HCT116 (cell line): ENCODE data around the gene HCFC1. TPM values are rescaled to one million over a fixed set of nuclear protein-coding genes. Genes with fewer than 3 reads are reported as not detected.

Source experiments
- ATAC-seq: fragments of 200-7000 bp; cut with Tn5 transposase; 2 replicates; pipeline ENCODE4 v1.9.1; 2020; ENCODE audit warnings: mild to moderate bottlenecking, moderate library complexity
- BruUV-seq: library from RNA; stranded (reverse); fragments of 400-500 nt; replicated peaks from 2 replicates; lab custom pipeline; 2021; lab: Mats Ljungman, UMichigan
- CTCF ChIA-PET: fragments of 300-600 bp; sonication (Branson Sonifier 250); formaldehyde crosslinking; loops from one replicate; lab custom pipeline; 2021; ENCODE audit warnings: antibody characterized with exemption; lab: Charles Lee
- POLR2A ChIA-PET: fragments of 300-600, 350-600 bp; sonication (Branson Sonifier 250); formaldehyde crosslinking; loops from one replicate; lab custom pipeline; 2021; ENCODE audit warnings: antibody characterized with exemption; lab: Charles Lee
- RAD21 ChIA-PET, 2 experiments: fragments of 300-600 bp; sonication (Branson Sonifier 250); formaldehyde crosslinking; loops; one replicate each; lab custom pipeline; 2023; ENCODE audit warnings: low total read pairs in 2 of 2; ENCODE audit not compliant: uncharacterized antibody in 2 of 2, unreplicated experiment in 2 of 2, low non-redundant PET in 1 of 2; lab: Charles Lee
- DNase-seq: peaks from one replicate; pipeline ENCODE4 v3.0.0-alpha.2; 2010; ENCODE audit warnings: low read depth, low spot score
- H2AFZ ChIP-seq: fragments of 200-600 bp; shearing (Covaris generic), sonication (generic); 2 replicates; pipeline ENCODE4 v1.6.1; 2017; ENCODE audit warnings: low read depth, mixed run types, mixed read lengths, antibody characterized with exemption, low read length; ENCODE audit not compliant: poor library complexity, severe bottlenecking
- H3K27ac ChIP-seq: 2 replicates; pipeline ENCODE4 v1.5.1; 2012; ENCODE audit warnings: low read depth, low read length
- H3K27me3 ChIP-seq: fragments of 200-600 bp; sonication (generic); 2 replicates; pipeline ENCODE4 v1.6.1; 2016; ENCODE audit warnings: mixed run types, low read length, mixed read lengths; ENCODE audit not compliant: insufficient read depth
- H3K36me3 ChIP-seq, 2 experiments: fragments of 200-500 bp in 1 of 2; fragments of 200-600 bp in 1 of 2; sonication (Bioruptor generic) in 1 of 2; sonication (generic) in 1 of 2; 2 replicates each; pipeline versions ENCODE4 v1.5.1 to v1.6.1; 2014 to 2016; ENCODE audit warnings: low read length in 2 of 2, inconsistent platforms in 1 of 2, mixed read lengths in 1 of 2, mixed run types in 1 of 2; ENCODE audit not compliant: insufficient read depth in 2 of 2, control insufficient read depth in 1 of 2
- H3K4me1 ChIP-seq, 2 experiments: fragments of 200-600 bp in 1 of 2; sonication (generic) in 1 of 2; 2 replicates each; pipeline versions ENCODE4 v1.5.1 to v1.6.1; 2012 to 2017; ENCODE audit warnings: low read length in 2 of 2, inconsistent platforms in 1 of 2, mild to moderate bottlenecking in 1 of 2, mixed read lengths in 1 of 2, mixed run types in 1 of 2, moderate library complexity in 1 of 2; ENCODE audit not compliant: insufficient read depth in 2 of 2, control insufficient read depth in 1 of 2
- H3K4me2 ChIP-seq: fragments of 200-600 bp; sonication (generic); 2 replicates; pipeline ENCODE4 v1.6.1; 2017; ENCODE audit warnings: mixed run types, low read length, mixed read lengths
- H3K4me3 ChIP-seq, 2 experiments: fragments of 200-600 bp in 1 of 2; sonication (generic) in 1 of 2; replicated peaks in 1 of 2; 2 replicates each; pipeline ENCODE4 v1.5.1; 2011 to 2016; ENCODE audit warnings: low read length in 2 of 2, control low read depth in 1 of 2, low read depth in 1 of 2, mild to moderate bottlenecking in 1 of 2, mixed read lengths in 1 of 2, mixed run types in 1 of 2
- H3K79me2 ChIP-seq: fragments of 200-600 bp; sonication (generic); 2 replicates; pipeline ENCODE4 v1.6.1; 2017; ENCODE audit warnings: mild to moderate bottlenecking, mixed run types, low read length, moderate library complexity, mixed read lengths; ENCODE audit not compliant: insufficient read depth
- H3K9ac ChIP-seq: fragments of 200-600 bp; sonication (generic); 2 replicates; pipeline ENCODE4 v1.6.1; 2016; ENCODE audit warnings: low read length, mixed read lengths
- H3K9me2 ChIP-seq: fragments of 200-600 bp; sonication (generic), shearing (Covaris generic); 2 replicates; pipeline ENCODE4 v1.6.1; 2017; ENCODE audit warnings: mixed run types, mild to moderate bottlenecking, moderate library complexity; ENCODE audit not compliant: insufficient read depth
- H3K9me3 ChIP-seq, 2 experiments: fragments of 200-500 bp in 1 of 2; fragments of 200-600 bp in 1 of 2; sonication (Bioruptor generic) in 1 of 2; sonication (generic) in 1 of 2; 2 replicates each; pipeline ENCODE4 v1.6.1; 2014 to 2017; ENCODE audit warnings: low read length in 2 of 2, mixed read lengths in 2 of 2, inconsistent platforms in 1 of 2, low read depth in 1 of 2, mild to moderate bottlenecking in 1 of 2, mixed run types in 1 of 2, moderate library complexity in 1 of 2; ENCODE audit not compliant: control insufficient read depth in 1 of 2, insufficient read depth in 1 of 2
- H4K20me1 ChIP-seq: fragments of 200-600 bp; sonication (generic), shearing (Covaris generic); 2 replicates; pipeline ENCODE4 v1.6.1; 2017; ENCODE audit warnings: mixed run types, mild to moderate bottlenecking, moderate library complexity; ENCODE audit not compliant: insufficient read depth
- ATF3 ChIP-seq: IDR thresholded peaks from 2 replicates; pipeline ENCODE4 v1.6.1; 2012
- CBX3 ChIP-seq: IDR thresholded peaks from 2 replicates; pipeline ENCODE4 v1.6.1; 2012; ENCODE audit warnings: low read depth
- EZH2 ChIP-seq: fragments of 200-600 bp; sonication (generic); IDR thresholded peaks from 2 replicates; pipeline ENCODE4 v1.6.1; 2017; ENCODE audit warnings: antibody characterized with exemption, mixed run types
- JUND ChIP-seq: IDR thresholded peaks from 2 replicates; pipeline ENCODE4 v1.6.1; 2012
- POLR2A ChIP-seq: IDR thresholded peaks from 2 replicates; pipeline ENCODE4 v1.7.0; 2011; ENCODE audit warnings: borderline replicate concordance; ENCODE audit not compliant: insufficient read depth, insufficient read length; ENCODE audit errors: extremely low read depth
- SIN3A ChIP-seq: IDR thresholded peaks from 2 replicates; pipeline ENCODE4 v1.6.1; 2012; ENCODE audit warnings: low read depth
- SP1 ChIP-seq: IDR thresholded peaks from 2 replicates; pipeline ENCODE4 v1.6.1; 2012; ENCODE audit warnings: low read depth
- SRF ChIP-seq: IDR thresholded peaks from 2 replicates; pipeline ENCODE4 v1.6.1; 2012; ENCODE audit warnings: low read depth
- ZBTB33 ChIP-seq: IDR thresholded peaks from 2 replicates; pipeline ENCODE4 v1.6.1; 2011; ENCODE audit warnings: mild to moderate bottlenecking, low read length, moderate library complexity; ENCODE audit not compliant: insufficient replicate concordance; ENCODE audit errors: extremely low read depth
- ZFX ChIP-seq: fragments of 450-650 bp; IDR thresholded peaks from 2 replicates; pipeline ENCODE4 v1.6.1; 2017
- intact Hi-C: fragments of 100-400 bp; cut with micrococcal nuclease; formaldehyde crosslinking; loops from 2 replicates; pipeline ENCODE4 v1.10.0; 2022
- total RNA-seq: library from RNA; stranded (reverse); gene quantifications from one replicate; pipeline ENCODE4 v1.2.1, GENCODE V29; 2021; ENCODE audit not compliant: unreplicated experiment
- TF ChIP-seq, protein P1 (sequence below), 3 experiments: fragments of 200-600 bp in 1 of 3; sonication (generic) in 1 of 3; IDR thresholded peaks in 2 of 3; conservative IDR thresholded peaks in 1 of 3; 2 replicates each; pipeline ENCODE4 v1.5.1; 2012 to 2017; ENCODE audit warnings: low read depth in 2 of 3, low read length in 2 of 3, antibody characterized with exemption in 1 of 3, borderline replicate concordance in 1 of 3, control low read depth in 1 of 3, mild to moderate bottlenecking in 1 of 3, mixed read lengths in 1 of 3, mixed run types in 1 of 3, moderate library complexity in 1 of 3; ENCODE audit not compliant: insufficient read depth in 1 of 3

The HCFC1 gene
- total RNA-seq, 1 experiment from 2014 or later = 72.8 TPM

- ATAC-seq (no peak), DNase-seq (no peak)
- peaks cover 2 to 5% of the 10 kb centered on the region in 2 experiments; a peak in 1 of 4 replicates for H3K36me3 ChIP-seq
- no peaks in the 10 kb centered on the region for H4K20me1 ChIP-seq
- H3K9me3 ChIP-seq = no peaks in the 10 kb centered on the region
- ChIA-PET CTCF (interaction anchor here (1.0 to 2.1 kb wide), 2 partner anchors 9 to 11 kb away, joined by 3 to 8 read pairs; no protein-coding TSS in a partner anchor), POLR2A (no interaction called here), RAD21 (no interaction called here)
- H3K4me3 ChIP-seq = no peak overlapping the region
- no peak overlapping the region for H3K4me2 ChIP-seq
- H3K4me1 ChIP-seq = peaks cover 0 to 16% of the 10 kb centered on the region in 2 experiments; a peak in 2 of 4 replicates
- H3K9ac ChIP-seq = no peak overlapping the region
- TF ChIP-seq, protein P1, sequence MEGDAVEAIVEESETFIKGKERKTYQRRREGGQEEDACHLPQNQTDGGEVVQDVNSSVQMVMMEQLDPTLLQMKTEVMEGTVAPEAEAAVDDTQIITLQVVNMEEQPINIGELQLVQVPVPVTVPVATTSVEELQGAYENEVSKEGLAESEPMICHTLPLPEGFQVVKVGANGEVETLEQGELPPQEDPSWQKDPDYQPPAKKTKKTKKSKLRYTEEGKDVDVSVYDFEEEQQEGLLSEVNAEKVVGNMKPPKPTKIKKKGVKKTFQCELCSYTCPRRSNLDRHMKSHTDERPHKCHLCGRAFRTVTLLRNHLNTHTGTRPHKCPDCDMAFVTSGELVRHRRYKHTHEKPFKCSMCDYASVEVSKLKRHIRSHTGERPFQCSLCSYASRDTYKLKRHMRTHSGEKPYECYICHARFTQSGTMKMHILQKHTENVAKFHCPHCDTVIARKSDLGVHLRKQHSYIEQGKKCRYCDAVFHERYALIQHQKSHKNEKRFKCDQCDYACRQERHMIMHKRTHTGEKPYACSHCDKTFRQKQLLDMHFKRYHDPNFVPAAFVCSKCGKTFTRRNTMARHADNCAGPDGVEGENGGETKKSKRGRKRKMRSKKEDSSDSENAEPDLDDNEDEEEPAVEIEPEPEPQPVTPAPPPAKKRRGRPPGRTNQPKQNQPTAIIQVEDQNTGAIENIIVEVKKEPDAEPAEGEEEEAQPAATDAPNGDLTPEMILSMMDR (IDR thresholded peaks at IDR 0.05 in 2 of 3, conservative IDR thresholded peaks at IDR 0.05 in 1 of 3; ENCODE audit: borderline replicate concordance in 1 of 3, insufficient read depth in 1 of 3, low read depth in 2 of 3, low read length in 2 of 3) = no peak
- no peak for TF ChIP-seq POLR2A
- no peak for TF ChIP-seq CBX3
- no peak for TF ChIP-seq JUND
- TF ChIP-seq SRF = no peak
- no peak for TF ChIP-seq ZFX
- TF ChIP-seq SP1 = no peak
- TF ChIP-seq ATF3 = no peak
- TF ChIP-seq SIN3A = no peak
- TF ChIP-seq ZBTB33 = no peak
- no peak for TF ChIP-seq EZH2
- no peak overlapping the region for H3K27ac ChIP-seq
- BruUV-seq = no TSS peak
- H3K27me3 ChIP-seq = no peaks in the 10 kb centered on the region
- H3K9me2 ChIP-seq = no peaks in the 10 kb centered on the region
- H2AFZ ChIP-seq = no peak overlapping the region
- peaks cover 20% of the 10 kb centered on the region for H3K79me2 ChIP-seq
- intact Hi-C loops = loop anchor here (1.0 kb wide), 1 partner anchor 38 kb away; no protein-coding TSS in a partner anchor
These were observed 41.4 kb upstream of the HCFC1 start for GRCh38 chrX:154013001-154013421.
